Measurements from ENCODE around the gene PAX5.

DNA sequence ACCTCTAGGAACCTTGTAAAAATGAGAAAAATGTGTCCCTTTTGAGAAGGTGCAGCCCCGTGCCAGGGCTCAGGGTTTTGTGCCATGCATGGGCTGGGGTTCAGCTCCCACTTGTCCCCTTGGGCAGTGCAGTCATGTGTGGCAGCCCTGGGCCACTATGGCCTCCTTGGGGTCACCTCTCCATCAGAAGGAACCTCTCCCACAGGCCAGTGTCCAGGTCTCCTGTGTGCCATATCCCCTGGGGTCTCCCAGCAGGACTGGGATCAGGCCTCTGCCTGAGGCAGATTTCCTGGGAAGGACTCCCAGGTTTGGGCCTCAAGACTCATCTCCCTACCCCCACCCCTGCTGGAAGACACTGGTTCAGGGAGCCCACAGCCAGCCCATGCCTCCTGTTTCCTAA lies 189.1 kb downstream of the PAX5 start:
- TF ChIP-seq CTCF (conservative IDR thresholded peaks at IDR 0.05 in 1 of 2, IDR thresholded peaks at IDR 0.05 in 1 of 2; ENCODE audit: low read depth in 1 of 2, low read length in 2 of 2) (no peak), EZH2 (IDR thresholded peaks at IDR 0.05; ENCODE audit: low read length, missing control alignments) (no peak)
